Measurements from ENCODE around the gene AMFR.

The AMFR gene

DNA sequence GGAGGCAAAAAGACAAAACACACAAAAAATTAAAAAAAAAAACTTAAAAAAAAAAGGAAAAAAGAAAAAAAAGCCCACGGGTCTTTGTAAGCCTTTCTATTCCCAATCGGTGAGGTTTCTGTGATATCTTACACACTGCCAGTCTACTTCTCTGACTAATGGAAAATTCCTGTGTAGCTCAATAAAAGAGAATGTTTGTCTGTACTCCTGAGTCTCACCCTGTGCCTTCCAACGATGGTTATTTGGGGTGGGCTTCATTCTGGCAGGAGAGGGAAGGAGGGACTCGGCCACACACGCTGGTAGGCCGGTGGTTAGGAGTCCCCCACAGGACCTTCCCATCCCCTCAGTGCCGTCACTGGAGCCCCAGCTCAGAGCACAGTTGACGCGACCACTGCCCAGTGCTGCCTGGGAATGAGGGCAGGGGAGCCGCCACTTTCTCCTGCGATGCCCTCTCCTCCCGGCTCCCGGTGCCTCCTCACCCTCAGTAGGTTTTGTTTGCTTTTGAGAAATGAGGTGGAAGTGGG lies 68.0 kb downstream of the AMFR start:
- Histone ChIP-seq H2AFZ (ENCODE audit: low read depth, low read length) (peak overlapping the region; percentile 0), H3K4me1 (ENCODE audit: control insufficient read depth, insufficient read depth, low read depth, low read length) (peaks cover 12% of the 10 kb centered on the region), H2BK120ac (ENCODE audit: low read depth, low read length) (peak overlapping the region; percentile 71), H3K23ac (ENCODE audit: low read length in 2 of 2) (no peak overlapping the region), H2AK5ac (ENCODE audit: low read length, severe bottlenecking) (peak overlapping the region; percentile 59), H3K27ac (ENCODE audit: low read length, poor library complexity, severe bottlenecking) (peak overlapping the region; percentile 40), H3K18ac (ENCODE audit: low read depth in 1 of 2, low read length in 2 of 2) (peak overlapping the region; percentile 6 to 60), H3K4me2 (ENCODE audit: low read length, poor library complexity, severe bottlenecking) (no peak overlapping the region), H2BK5ac (ENCODE audit: low read depth, low read length, poor library complexity, severe bottlenecking) (no peak overlapping the region), H2BK15ac (ENCODE audit: low read depth, poor library complexity, severe bottlenecking) (peak overlapping the region; percentile 86), H4K91ac (ENCODE audit: low read length) (peak overlapping the region; percentile 74), H3K4me3 (ENCODE audit: insufficient read depth in 1 of 2, low read depth in 1 of 2, low read length in 2 of 2) (peak overlapping the region in 1 of 2 experiments; percentile 77), H4K8ac (ENCODE audit: low read length) (peak overlapping the region; percentile 95), H3K14ac (ENCODE audit: low read length in 2 of 2) (peak overlapping the region in 1 of 2 experiments; percentile 77), H3K4ac (ENCODE audit: low read depth in 1 of 2, low read length in 2 of 2) (peak overlapping the region; percentile 30 to 82), H3K9me3 (ENCODE audit: control insufficient read depth, low read length) (no peaks in the 10 kb centered on the region), H2BK12ac (ENCODE audit: low read length in 2 of 2) (peak overlapping the region in 1 of 2 experiments; percentile 93), H3K27me3 (ENCODE audit: control insufficient read depth in 1 of 2, insufficient read depth in 1 of 2, low read length in 2 of 2) (peaks cover 2 to 6% of the 10 kb centered on the region in 2 experiments), H3K36me3 (ENCODE audit: control insufficient read depth in 1 of 2, insufficient read depth in 2 of 2, low read depth in 1 of 2, low read length in 2 of 2) (peaks cover 15 to 22% of the 10 kb centered on the region in 2 experiments), H3K9ac (ENCODE audit: low read length) (peak overlapping the region; percentile 95), H3K79me1 (replicated peaks; ENCODE audit: low read length, poor library complexity, severe bottlenecking) (peaks cover 3% of the 10 kb centered on the region)
- peak; percentile 73 for DNase-seq
- 90% methylated on average over 8 of the region's 13 CpGs for WGBS

DNA sequence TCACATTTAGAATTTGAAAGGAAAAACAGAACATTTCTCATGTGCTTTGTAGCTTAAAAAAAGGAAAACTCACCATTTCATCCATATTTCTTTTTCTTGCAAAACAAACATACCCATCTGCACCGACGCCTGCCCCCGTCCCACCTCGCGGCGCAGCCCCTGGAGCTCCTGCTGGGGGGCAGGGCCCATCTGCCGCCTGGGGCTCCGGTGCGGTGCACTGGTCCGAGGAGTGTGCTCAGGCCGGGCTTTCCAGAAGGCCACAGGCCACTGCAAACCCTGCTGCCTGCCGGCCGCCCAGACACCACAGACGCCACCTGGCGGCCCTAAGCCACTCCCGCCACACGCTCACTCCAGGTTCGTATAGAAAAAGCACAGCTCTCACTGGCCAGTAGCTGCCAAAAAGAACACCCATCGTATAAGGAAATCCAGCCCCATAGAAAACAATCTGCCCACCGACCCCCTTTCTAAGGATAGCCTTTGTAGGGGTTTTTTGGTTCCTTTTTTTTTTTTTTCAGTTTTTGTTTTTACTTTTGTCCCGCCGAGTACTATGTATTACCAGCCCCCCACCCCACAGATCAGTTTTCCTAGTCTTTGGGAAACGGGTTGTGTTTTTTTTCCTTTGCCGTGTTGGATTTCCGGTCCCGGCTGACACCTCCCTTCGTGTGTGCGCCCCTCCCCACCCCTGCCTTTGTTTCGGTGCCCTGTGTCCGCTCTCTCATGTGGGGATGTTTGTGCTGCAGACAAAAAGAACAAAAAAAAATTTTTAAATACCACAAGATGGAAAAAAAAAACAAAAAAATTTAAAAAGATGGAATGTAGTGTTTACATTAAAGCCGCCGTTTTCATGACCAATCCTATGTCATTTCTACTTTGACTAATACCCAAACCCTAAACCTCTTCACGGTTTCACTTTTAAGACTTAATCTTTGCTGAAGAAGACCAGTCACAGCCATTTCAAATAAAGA lies 68.8 kb downstream of the AMFR start:
- Histone ChIP-seq H2BK5ac (ENCODE audit: low read depth, low read length, poor library complexity, severe bottlenecking) (no peak overlapping the region), H3K4me1 (ENCODE audit: control insufficient read depth, insufficient read depth, low read depth, low read length) (peaks cover 12% of the 10 kb centered on the region), H4K8ac (ENCODE audit: low read length) (peak overlapping the region; percentile 94), H3K4ac (ENCODE audit: low read depth in 1 of 2, low read length in 2 of 2) (peak overlapping the region in 1 of 2 experiments; percentile 78), H3K14ac (ENCODE audit: low read length in 2 of 2) (no peak overlapping the region), H2AK5ac (ENCODE audit: low read length, severe bottlenecking) (no peak overlapping the region), H3K27ac (ENCODE audit: low read length, poor library complexity, severe bottlenecking) (peak overlapping the region; percentile 62), H3K4me2 (ENCODE audit: low read length, poor library complexity, severe bottlenecking) (peak overlapping the region; percentile 67), H3K9me3 (ENCODE audit: control insufficient read depth, low read length) (no peaks in the 10 kb centered on the region), H2AFZ (ENCODE audit: low read depth, low read length) (peak overlapping the region; percentile 62), H3K9ac (ENCODE audit: low read length) (peak overlapping the region; percentile 95), H4K91ac (ENCODE audit: low read length) (no peak overlapping the region), H2BK120ac (ENCODE audit: low read depth, low read length) (no peak overlapping the region), H3K18ac (ENCODE audit: low read depth in 1 of 2, low read length in 2 of 2) (no peak overlapping the region), H3K27me3 (ENCODE audit: control insufficient read depth in 1 of 2, insufficient read depth in 1 of 2, low read length in 2 of 2) (peaks cover 4 to 14% of the 10 kb centered on the region in 2 experiments), H2BK12ac (ENCODE audit: low read length in 2 of 2) (peak overlapping the region in 1 of 2 experiments; percentile 72), H3K23ac (ENCODE audit: low read length in 2 of 2) (no peak overlapping the region), H2BK15ac (ENCODE audit: low read depth, poor library complexity, severe bottlenecking) (peak overlapping the region; percentile 45), H3K4me3 (ENCODE audit: insufficient read depth in 1 of 2, low read depth in 1 of 2, low read length in 2 of 2) (peak overlapping the region in 1 of 2 experiments; percentile 77), H3K36me3 (ENCODE audit: control insufficient read depth in 1 of 2, insufficient read depth in 2 of 2, low read depth in 1 of 2, low read length in 2 of 2) (peaks cover 10 to 16% of the 10 kb centered on the region in 2 experiments), H3K79me1 (replicated peaks; ENCODE audit: low read length, poor library complexity, severe bottlenecking) (peaks cover 3% of the 10 kb centered on the region)
- DNase-seq: peak; percentile 91
- under 1% methylated on average over 26 of the region's 33 CpGs for WGBS

DNA sequence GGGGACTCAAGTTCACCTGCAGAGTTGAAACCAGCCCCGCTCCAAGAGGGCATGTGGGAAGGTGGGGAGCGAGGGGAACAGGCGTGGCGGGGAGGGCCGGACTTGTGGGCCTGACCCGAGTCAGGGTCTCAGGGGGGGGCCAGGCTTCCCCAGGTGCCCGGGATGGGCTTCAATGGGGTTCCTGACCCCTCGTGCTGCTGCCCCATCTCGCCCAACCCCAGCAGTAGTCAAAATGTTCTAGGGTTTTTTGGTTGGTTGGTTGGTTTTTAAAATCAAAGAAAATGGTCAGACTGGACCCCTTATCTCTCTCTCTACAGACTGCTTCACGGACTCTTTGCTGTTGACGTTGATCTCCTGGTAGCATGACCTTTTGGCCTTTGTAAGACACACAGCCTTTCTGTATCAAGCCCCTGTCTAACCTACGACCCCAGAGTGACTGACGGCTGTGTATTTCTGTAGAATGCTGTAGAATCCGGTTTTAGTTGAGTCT lies 69.5 kb downstream of the AMFR start:
- no peak overlapping the region for H2AK5ac ChIP-seq (ENCODE audit: low read length, severe bottlenecking)
- no peak overlapping the region for H3K4me2 ChIP-seq (ENCODE audit: low read length, poor library complexity, severe bottlenecking)
- no peak overlapping the region for H3K23ac ChIP-seq (ENCODE audit: low read length in 2 of 2)
- no peak overlapping the region for H2AFZ ChIP-seq (ENCODE audit: low read depth, low read length)
- H3K27me3 ChIP-seq (ENCODE audit: control insufficient read depth in 1 of 2, insufficient read depth in 1 of 2, low read length in 2 of 2): peaks cover 12 to 21% of the 10 kb centered on the region in 2 experiments
- H2BK12ac ChIP-seq (ENCODE audit: low read length in 2 of 2): peak overlapping the region; percentile 67 to 72
- H4K8ac ChIP-seq (ENCODE audit: low read length): peak overlapping the region; percentile 94
- no peak overlapping the region for H3K18ac ChIP-seq (ENCODE audit: low read depth in 1 of 2, low read length in 2 of 2)
- no peak overlapping the region for H2BK120ac ChIP-seq (ENCODE audit: low read depth, low read length)
- H3K27ac ChIP-seq (ENCODE audit: low read length, poor library complexity, severe bottlenecking): peak overlapping the region; percentile 62
- peak overlapping the region; percentile 67 for H2BK5ac ChIP-seq (ENCODE audit: low read depth, low read length, poor library complexity, severe bottlenecking)
- no peaks in the 10 kb centered on the region for H3K9me3 ChIP-seq (ENCODE audit: control insufficient read depth, low read length)
- H3K14ac ChIP-seq (ENCODE audit: low read length in 2 of 2): no peak overlapping the region
- H3K9ac ChIP-seq (ENCODE audit: low read length): peak overlapping the region; percentile 95
- no peak overlapping the region for H4K91ac ChIP-seq (ENCODE audit: low read length)
- H3K4me3 ChIP-seq (ENCODE audit: insufficient read depth in 1 of 2, low read depth in 1 of 2, low read length in 2 of 2): no peak overlapping the region
- H2BK15ac ChIP-seq (ENCODE audit: low read depth, poor library complexity, severe bottlenecking): no peak overlapping the region
- peaks cover 12% of the 10 kb centered on the region for H3K4me1 ChIP-seq (ENCODE audit: control insufficient read depth, insufficient read depth, low read depth, low read length)
- 92% methylated on average over 7 of the region's 14 CpGs for WGBS
- no peak for DNase-seq
- peaks cover 9 to 10% of the 10 kb centered on the region in 2 experiments for H3K36me3 ChIP-seq (ENCODE audit: control insufficient read depth in 1 of 2, insufficient read depth in 2 of 2, low read depth in 1 of 2, low read length in 2 of 2)
- no peak overlapping the region for H3K4ac ChIP-seq (ENCODE audit: low read depth in 1 of 2, low read length in 2 of 2)
- peaks cover 3% of the 10 kb centered on the region for H3K79me1 ChIP-seq (replicated peaks; ENCODE audit: low read length, poor library complexity, severe bottlenecking)

DNA sequence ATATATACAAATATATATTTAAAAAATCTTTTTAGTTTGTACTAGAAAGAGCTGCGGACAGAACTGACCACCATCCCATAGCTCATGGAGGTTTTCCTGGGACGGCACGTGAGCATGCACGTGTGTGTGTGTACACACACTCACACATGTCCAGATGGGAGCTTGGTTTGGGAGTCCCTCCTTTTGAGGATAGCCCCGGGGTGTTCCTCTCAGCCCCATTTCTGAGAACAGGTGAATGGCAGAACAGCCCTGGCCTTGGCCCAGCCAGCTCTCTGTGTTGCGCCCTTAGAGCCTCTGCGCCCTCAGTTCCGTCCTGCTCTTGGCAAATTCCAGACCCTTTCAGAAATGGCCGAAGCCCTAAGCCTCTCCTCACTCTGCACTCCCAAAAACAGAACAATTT lies 70.1 kb downstream of the AMFR start:
- peak overlapping the region; percentile 19 for H2AFZ ChIP-seq (ENCODE audit: low read depth, low read length)
- H3K4me2 ChIP-seq (ENCODE audit: low read length, poor library complexity, severe bottlenecking): no peak overlapping the region
- WGBS: 96% methylated on average over 8 of the region's 9 CpGs
- no peak overlapping the region for H3K18ac ChIP-seq (ENCODE audit: low read depth in 1 of 2, low read length in 2 of 2)
- peaks cover 2 to 4% of the 10 kb centered on the region in 2 experiments for H3K36me3 ChIP-seq (ENCODE audit: control insufficient read depth in 1 of 2, insufficient read depth in 2 of 2, low read depth in 1 of 2, low read length in 2 of 2)
- H4K8ac ChIP-seq (ENCODE audit: low read length): no peak overlapping the region
- DNase-seq: no peak
- H4K91ac ChIP-seq (ENCODE audit: low read length): no peak overlapping the region
- no peak overlapping the region for H3K4ac ChIP-seq (ENCODE audit: low read depth in 1 of 2, low read length in 2 of 2)
- H3K27ac ChIP-seq (ENCODE audit: low read length, poor library complexity, severe bottlenecking): no peak overlapping the region
- H3K4me1 ChIP-seq (ENCODE audit: control insufficient read depth, insufficient read depth, low read depth, low read length): peaks cover 12% of the 10 kb centered on the region
- H3K9ac ChIP-seq (ENCODE audit: low read length): no peak overlapping the region
- H2BK120ac ChIP-seq (ENCODE audit: low read depth, low read length): no peak overlapping the region
- no peak overlapping the region for H3K23ac ChIP-seq (ENCODE audit: low read length in 2 of 2)
- H3K27me3 ChIP-seq (ENCODE audit: control insufficient read depth in 1 of 2, insufficient read depth in 1 of 2, low read length in 2 of 2): peaks cover 15 to 27% of the 10 kb centered on the region in 2 experiments
- H3K4me3 ChIP-seq (ENCODE audit: insufficient read depth in 1 of 2, low read depth in 1 of 2, low read length in 2 of 2): no peak overlapping the region
- peaks cover 2% of the 10 kb centered on the region for H3K79me1 ChIP-seq (replicated peaks; ENCODE audit: low read length, poor library complexity, severe bottlenecking)
- H3K14ac ChIP-seq (ENCODE audit: low read length in 2 of 2): no peak overlapping the region
- no peak overlapping the region for H2BK12ac ChIP-seq (ENCODE audit: low read length in 2 of 2)
- H2BK15ac ChIP-seq (ENCODE audit: low read depth, poor library complexity, severe bottlenecking): no peak overlapping the region
- no peak overlapping the region for H2BK5ac ChIP-seq (ENCODE audit: low read depth, low read length, poor library complexity, severe bottlenecking)
- H2AK5ac ChIP-seq (ENCODE audit: low read length, severe bottlenecking): peak overlapping the region; percentile 65
- no peaks in the 10 kb centered on the region for H3K9me3 ChIP-seq (ENCODE audit: control insufficient read depth, low read length)

Data from mesenchymal stem cell (in vitro differentiated cells and primary cell).